DOHH2 (cell line): Measurements from ENCODE around the gene UBE2G2.

Source experiments
- H3F3A ChIP-seq: fragments of 200-600 bp; sonication (generic), shearing (Covaris generic); 2 replicates; pipeline ENCODE4 v1.6.0; 2016; ENCODE audit warnings: antibody characterized with exemption, mild to moderate bottlenecking; ENCODE audit not compliant: control insufficient read depth, insufficient read depth
- H3K27ac ChIP-seq: fragments of 200-600 bp; sonication (generic); 2 replicates; pipeline ENCODE4 v1.5.1; 2014; ENCODE audit warnings: low read depth, mild to moderate bottlenecking, low read length, moderate library complexity
- H3K27me3 ChIP-seq: fragments of 200-600 bp; sonication (generic); 2 replicates; pipeline ENCODE4 v1.6.1; 2014; ENCODE audit warnings: mild to moderate bottlenecking, low read length, mixed read lengths; ENCODE audit not compliant: control insufficient read depth
- H3K36me3 ChIP-seq: fragments of 200-600 bp; sonication (generic); 2 replicates; pipeline ENCODE4 v1.6.1; 2014; ENCODE audit warnings: mild to moderate bottlenecking, low read length, moderate library complexity, mixed read lengths; ENCODE audit not compliant: control insufficient read depth
- H3K4me1 ChIP-seq: fragments of 200-600 bp; sonication (generic); 2 replicates; pipeline ENCODE4 v1.6.1; 2014; ENCODE audit warnings: mild to moderate bottlenecking, low read length, mixed read lengths; ENCODE audit not compliant: control insufficient read depth
- H3K4me2 ChIP-seq: fragments of 200-600 bp; sonication (generic); 2 replicates; pipeline ENCODE4 v1.6.0; 2014; ENCODE audit warnings: mild to moderate bottlenecking, low read length, moderate library complexity
- H3K4me3 ChIP-seq: fragments of 200-600 bp; sonication (generic); 2 replicates; pipeline ENCODE4 v1.5.1; 2014; ENCODE audit warnings: mild to moderate bottlenecking, low read length, mixed read lengths
- H3K79me2 ChIP-seq: fragments of 200-600 bp; sonication (generic); 2 replicates; pipeline ENCODE4 v1.6.1; 2014; ENCODE audit warnings: mild to moderate bottlenecking, low read length, mixed read lengths; ENCODE audit not compliant: control insufficient read depth
- H3K9me2 ChIP-seq: fragments of 200-600 bp; sonication (generic); replicated peaks from 2 replicates; pipeline ENCODE4 v1.6.1; 2014; ENCODE audit warnings: mild to moderate bottlenecking, low read length, mixed read lengths; ENCODE audit not compliant: control insufficient read depth
- H3K9me3 ChIP-seq: fragments of 200-600 bp; sonication (generic); 2 replicates; pipeline ENCODE4 v1.6.1; 2014; ENCODE audit warnings: antibody characterized with exemption, low read length, mixed read lengths; ENCODE audit not compliant: control insufficient read depth, insufficient read depth
- H4K20me1 ChIP-seq: fragments of 200-600 bp; sonication (generic); 2 replicates; pipeline ENCODE4 v1.6.0; 2014; ENCODE audit warnings: low read depth, mild to moderate bottlenecking, antibody characterized with exemption, low read length, moderate library complexity; ENCODE audit not compliant: control insufficient read depth, insufficient read depth
- EZH2phosphoT487 ChIP-seq: fragments of 200-600 bp; sonication (generic); IDR thresholded peaks from 2 replicates; pipeline ENCODE4 v1.6.1; 2017; ENCODE audit warnings: borderline replicate concordance, mild to moderate bottlenecking, antibody characterized with exemption, low read length, moderate library complexity, mixed read lengths
- TF ChIP-seq, protein P1 (sequence below): fragments of 200-600 bp; sonication (generic); IDR thresholded peaks from one replicate; pipeline ENCODE4 v1.5.1; 2014; ENCODE audit warnings: antibody characterized with exemption, mild to moderate bottlenecking, low read depth, low read length; ENCODE audit not compliant: poor library complexity, severe bottlenecking

The UBE2G2 gene

DNA sequence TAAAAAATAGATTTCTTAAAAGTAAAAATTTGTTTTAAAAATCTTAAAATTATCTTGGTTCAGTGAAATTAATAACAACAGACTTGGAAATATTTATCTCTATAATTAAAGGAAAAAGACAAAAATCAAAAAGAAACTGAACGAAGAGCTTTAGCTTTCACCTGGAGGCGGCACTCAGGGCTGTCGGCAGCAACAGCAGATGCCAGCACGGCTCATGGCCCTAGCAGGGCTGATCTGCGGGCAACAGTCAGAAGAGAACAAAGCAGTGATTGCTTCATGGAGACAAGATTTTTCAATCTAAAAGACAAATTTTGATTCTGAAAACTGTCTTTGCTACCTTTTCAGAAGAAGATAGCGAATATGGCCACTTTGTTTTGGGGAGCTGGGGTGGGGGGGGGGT is 22.6 kb downstream of the UBE2G2 start:
- Histone ChIP-seq H3K27me3 (no peaks in the 10 kb centered on the region), H3K9me3 (no peaks in the 10 kb centered on the region), H3K4me3 (no peak overlapping the region), H3K9me2 (no peaks in the 10 kb centered on the region), H3F3A (no peaks in the 10 kb centered on the region), H3K4me2 (no peak overlapping the region), H3K27ac (no peak overlapping the region), H3K79me2 (peaks cover 65% of the 10 kb centered on the region), H3K4me1 (no peaks in the 10 kb centered on the region), H4K20me1 (0 out of 2 replicates have a peak, but pooled peaks cover 7% of the 10 kb centered on the region), H3K36me3 (peaks cover 70% of the 10 kb centered on the region)
- TF ChIP-seq EZH2phosphoT487: no peak
- TF ChIP-seq, protein P1, sequence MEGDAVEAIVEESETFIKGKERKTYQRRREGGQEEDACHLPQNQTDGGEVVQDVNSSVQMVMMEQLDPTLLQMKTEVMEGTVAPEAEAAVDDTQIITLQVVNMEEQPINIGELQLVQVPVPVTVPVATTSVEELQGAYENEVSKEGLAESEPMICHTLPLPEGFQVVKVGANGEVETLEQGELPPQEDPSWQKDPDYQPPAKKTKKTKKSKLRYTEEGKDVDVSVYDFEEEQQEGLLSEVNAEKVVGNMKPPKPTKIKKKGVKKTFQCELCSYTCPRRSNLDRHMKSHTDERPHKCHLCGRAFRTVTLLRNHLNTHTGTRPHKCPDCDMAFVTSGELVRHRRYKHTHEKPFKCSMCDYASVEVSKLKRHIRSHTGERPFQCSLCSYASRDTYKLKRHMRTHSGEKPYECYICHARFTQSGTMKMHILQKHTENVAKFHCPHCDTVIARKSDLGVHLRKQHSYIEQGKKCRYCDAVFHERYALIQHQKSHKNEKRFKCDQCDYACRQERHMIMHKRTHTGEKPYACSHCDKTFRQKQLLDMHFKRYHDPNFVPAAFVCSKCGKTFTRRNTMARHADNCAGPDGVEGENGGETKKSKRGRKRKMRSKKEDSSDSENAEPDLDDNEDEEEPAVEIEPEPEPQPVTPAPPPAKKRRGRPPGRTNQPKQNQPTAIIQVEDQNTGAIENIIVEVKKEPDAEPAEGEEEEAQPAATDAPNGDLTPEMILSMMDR: no peak

DNA sequence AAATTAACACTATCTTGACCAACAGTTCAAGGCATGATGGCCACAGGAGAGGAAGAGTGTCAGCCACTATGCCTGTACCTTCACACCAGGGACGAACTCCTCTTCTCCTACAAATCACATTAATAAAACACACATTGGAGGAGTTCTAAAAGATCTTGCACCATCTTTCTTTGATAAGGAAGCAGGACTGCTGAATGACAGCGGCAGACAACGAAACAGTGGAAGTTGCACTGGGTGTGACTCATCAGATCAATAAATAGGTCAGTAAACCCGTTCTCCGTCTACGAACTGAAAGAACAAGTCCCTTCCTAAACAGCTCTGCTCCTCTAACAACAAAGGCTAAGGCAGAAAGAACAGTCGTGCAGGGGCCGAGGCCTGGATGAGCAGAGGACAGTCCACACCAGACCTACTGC is 23.1 kb downstream of the UBE2G2 start:
- H3K4me3 ChIP-seq: no peak overlapping the region
- H3K4me1 ChIP-seq: no peaks in the 10 kb centered on the region
- no peaks in the 10 kb centered on the region for H3K27me3 ChIP-seq
- H3K9me2 ChIP-seq: no peaks in the 10 kb centered on the region
- no peaks in the 10 kb centered on the region for H3F3A ChIP-seq
- peaks cover 60% of the 10 kb centered on the region for H3K79me2 ChIP-seq
- peaks cover 72% of the 10 kb centered on the region for H3K36me3 ChIP-seq
- TF ChIP-seq, protein P1: no peak
- no peak for TF ChIP-seq EZH2phosphoT487
- H4K20me1 ChIP-seq: 0 out of 2 replicates have a peak, but pooled peaks cover 7% of the 10 kb centered on the region
- no peak overlapping the region for H3K27ac ChIP-seq
- H3K9me3 ChIP-seq: no peaks in the 10 kb centered on the region
- H3K4me2 ChIP-seq: no peak overlapping the region

DNA sequence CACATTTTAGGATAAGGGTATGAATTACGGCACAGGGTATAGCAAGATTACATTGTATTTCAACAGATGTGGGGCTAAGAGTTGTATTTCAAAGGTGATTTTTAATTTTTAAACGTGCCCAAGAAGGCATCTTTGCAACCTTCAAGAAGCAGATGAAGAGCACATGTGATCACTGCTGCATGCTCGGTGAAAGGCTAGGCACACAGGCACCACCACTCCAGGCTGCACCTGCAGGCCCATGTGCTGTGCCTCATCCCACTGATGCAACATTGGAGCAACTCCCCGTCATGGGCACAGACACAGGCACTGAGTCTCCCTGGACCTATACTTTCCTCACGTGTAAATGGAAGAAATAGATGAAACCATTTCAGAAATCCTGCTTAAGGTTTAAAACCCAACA is 23.5 kb downstream of the UBE2G2 start:
- Histone ChIP-seq H3F3A (no peaks in the 10 kb centered on the region), H3K36me3 (peaks cover 72% of the 10 kb centered on the region), H3K4me3 (no peak overlapping the region), H3K4me2 (no peak overlapping the region), H3K27ac (no peak overlapping the region), H3K9me3 (no peaks in the 10 kb centered on the region), H4K20me1 (0 out of 2 replicates have a peak, but pooled peaks cover 6% of the 10 kb centered on the region), H3K27me3 (no peaks in the 10 kb centered on the region), H3K9me2 (no peaks in the 10 kb centered on the region), H3K79me2 (peaks cover 56% of the 10 kb centered on the region), H3K4me1 (no peaks in the 10 kb centered on the region)
- TF ChIP-seq EZH2phosphoT487: no peak
- TF ChIP-seq, protein P1: no peak

DNA sequence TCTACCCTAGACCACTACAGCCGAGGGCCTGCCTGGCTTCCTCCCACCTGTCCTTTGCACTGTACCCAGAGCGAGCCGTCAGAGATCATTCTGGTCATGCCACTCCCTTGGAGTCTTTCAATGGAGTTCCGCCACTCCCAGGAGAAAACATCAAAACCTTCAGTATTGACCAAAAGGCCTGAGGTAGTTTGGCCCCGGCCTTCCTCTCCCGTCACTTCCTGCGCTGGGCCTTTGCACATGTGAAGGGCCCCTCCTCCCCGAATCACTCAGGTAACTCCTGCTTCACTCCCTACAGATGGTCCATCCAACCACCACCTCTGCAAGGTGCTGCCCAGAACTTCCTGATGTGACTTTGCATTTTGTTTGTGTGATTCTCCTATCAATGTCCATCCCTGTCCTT is 26.6 kb downstream of the UBE2G2 start:
- Histone ChIP-seq H3K27ac (no peak overlapping the region), H3K4me1 (no peaks in the 10 kb centered on the region), H3K4me3 (no peak overlapping the region), H3K79me2 (peaks cover 27% of the 10 kb centered on the region), H4K20me1 (no peaks in the 10 kb centered on the region), H3F3A (no peaks in the 10 kb centered on the region), H3K36me3 (peaks cover 78% of the 10 kb centered on the region), H3K4me2 (no peak overlapping the region), H3K9me3 (no peaks in the 10 kb centered on the region), H3K27me3 (no peaks in the 10 kb centered on the region), H3K9me2 (no peaks in the 10 kb centered on the region)
- TF ChIP-seq EZH2phosphoT487: no peak
- TF ChIP-seq, protein P1: no peak
